ENCODE results near the gene UNC5A.

DNA sequence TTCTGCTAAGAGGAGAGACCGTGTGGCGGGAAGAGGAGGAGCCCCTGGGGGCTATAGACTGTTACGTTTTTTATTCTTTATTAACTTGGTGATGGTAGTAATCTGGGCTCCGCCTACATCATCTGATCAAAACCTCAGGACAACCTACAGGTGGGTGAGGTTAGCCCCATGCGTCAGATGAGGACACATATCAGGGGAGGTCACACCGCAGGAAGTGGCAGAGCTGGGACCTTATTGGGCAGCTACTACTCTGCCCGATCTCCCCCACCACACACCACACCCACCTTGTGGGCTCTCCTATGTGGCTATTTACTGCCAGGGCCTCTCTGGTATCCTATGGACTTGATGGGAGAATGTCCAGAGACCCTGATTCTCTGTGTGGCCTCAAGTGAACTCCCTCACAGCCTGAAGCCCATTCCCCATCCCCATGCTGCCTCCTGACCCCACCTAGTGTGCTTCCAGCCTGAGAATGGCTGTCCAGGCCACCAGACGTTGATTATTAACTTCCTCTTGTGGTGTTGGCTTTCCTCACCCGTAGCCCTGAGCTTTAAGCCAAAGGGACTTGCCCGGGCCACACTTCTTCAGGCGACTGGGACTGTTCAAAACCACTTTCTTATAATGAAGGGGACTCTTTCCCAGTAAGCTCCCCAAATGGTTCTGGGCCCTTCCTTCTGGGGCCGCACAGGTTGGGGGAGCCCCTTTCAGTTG lies 8.2 kb downstream of the UNC5A start:
- TF ChIP-seq POLR2A (IDR thresholded peaks at IDR 0.05): no peak
- TF ChIP-seq, protein P1, sequence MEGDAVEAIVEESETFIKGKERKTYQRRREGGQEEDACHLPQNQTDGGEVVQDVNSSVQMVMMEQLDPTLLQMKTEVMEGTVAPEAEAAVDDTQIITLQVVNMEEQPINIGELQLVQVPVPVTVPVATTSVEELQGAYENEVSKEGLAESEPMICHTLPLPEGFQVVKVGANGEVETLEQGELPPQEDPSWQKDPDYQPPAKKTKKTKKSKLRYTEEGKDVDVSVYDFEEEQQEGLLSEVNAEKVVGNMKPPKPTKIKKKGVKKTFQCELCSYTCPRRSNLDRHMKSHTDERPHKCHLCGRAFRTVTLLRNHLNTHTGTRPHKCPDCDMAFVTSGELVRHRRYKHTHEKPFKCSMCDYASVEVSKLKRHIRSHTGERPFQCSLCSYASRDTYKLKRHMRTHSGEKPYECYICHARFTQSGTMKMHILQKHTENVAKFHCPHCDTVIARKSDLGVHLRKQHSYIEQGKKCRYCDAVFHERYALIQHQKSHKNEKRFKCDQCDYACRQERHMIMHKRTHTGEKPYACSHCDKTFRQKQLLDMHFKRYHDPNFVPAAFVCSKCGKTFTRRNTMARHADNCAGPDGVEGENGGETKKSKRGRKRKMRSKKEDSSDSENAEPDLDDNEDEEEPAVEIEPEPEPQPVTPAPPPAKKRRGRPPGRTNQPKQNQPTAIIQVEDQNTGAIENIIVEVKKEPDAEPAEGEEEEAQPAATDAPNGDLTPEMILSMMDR (IDR thresholded peaks at IDR 0.05): no peak
